GM21825 (cell line): Measurements from ENCODE around the gene NRG2.

ENCODE experiments used
- ATAC-seq: cut with Tn5 transposase; IDR thresholded peaks from one replicate; pipeline ENCODE4 v1.9.1; 2021; ENCODE audit warnings: mild to moderate bottlenecking, moderate library complexity; ENCODE audit not compliant: unreplicated experiment

Gene NRG2

DNA sequence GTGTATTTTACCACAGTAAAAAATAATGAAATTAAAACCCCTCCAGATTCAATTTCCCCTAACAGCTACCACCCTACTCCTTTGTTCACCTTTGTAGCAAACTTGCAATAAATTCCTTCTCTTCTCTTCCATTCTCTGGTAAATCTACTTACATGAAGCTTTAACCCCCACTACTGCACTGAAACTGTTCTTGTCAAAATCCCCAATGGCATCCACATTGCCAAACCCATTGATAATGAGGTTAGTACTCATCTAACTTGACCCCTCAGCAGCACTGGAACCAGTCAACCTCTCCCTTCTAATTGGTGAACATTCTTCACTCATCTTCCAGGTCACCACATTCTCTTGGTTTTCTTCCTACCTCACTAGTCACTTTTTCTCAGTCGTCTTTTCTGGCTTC is 29.6 kb downstream of the NRG2 start:
- ATAC-seq: no peak

DNA sequence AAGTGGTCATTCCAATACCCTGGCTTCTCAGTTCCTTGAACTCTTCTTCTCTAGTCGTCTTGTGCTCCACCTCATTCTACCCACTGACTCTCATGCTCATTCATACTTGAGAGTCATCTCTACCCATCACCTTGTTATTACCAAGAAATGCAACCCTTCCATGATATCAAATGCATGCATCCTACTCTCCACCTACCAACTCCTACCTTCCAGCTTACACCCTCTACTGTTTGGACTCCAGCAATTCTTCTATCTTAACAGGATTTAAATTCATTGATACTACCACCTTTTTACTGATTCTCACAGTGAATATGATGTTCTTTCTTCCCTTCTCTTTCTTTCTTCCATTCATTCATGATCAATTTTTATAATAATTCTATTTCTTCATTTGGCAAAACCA is 30.7 kb downstream of the NRG2 start:
- ATAC-seq: no peak

DNA sequence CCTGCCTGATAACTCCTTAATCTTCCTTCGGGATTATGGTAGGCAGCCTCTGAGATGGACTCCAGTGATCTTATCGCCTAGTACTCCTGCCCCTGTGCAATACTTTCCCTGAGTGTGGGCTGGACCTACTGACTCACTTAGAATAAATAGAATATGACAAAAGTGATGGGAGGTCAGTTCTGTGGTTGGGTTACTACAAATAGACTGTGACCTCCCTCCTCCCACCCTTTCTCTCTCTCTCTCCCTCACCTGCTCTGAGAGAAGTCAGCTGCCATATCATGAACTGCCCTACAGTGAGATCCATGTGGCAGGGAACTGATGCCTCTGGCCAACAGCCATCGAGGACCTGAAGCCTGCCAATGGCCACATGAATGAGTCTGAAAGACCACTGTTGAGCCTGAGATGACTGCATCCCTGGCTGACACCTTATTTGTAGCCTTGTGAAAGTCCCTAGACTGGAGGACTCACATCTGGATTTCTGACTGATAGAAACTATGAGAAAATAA is 31.7 kb downstream of the NRG2 start:
- peak; percentile 72 for ATAC-seq

DNA sequence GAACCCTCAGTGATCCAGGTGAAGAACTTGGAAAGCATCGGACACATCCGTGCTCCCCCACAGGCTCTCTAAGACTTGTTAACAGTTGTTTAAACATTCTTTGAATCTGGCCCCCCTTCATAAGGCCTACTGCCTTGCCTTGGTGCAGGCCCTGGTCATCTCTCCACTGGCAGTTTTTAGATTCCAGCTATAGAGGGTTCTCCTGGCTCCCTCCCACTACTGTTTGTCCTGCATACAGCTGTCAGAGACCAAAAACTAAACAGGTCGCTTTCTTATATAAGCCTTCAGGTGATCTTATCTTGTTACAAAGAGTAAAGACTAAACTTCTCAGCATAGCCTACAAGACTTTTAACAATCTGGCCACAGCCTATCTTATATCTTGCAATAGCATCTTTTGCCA is 32.3 kb downstream of the NRG2 start:
- no peak for ATAC-seq

DNA sequence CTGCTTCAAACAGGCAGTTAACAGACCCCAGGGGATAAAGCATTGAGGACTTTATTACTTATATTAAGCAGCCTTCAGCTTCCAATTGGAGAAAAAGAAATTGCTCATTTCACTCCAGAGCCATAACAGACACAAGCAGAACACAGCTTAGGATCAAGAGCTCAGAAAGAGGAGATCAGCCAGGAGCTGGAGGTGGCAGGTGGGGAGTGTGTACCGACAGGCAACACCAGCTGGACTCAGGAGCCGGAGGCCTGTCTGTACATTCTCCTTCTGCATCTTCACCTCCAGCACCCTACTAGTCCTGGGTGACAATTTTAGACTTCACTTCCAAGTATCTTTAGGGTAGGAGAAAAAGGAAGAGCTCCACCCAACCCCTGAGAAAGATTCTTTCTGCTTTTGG is 35.8 kb downstream of the NRG2 start:
- no peak for ATAC-seq

DNA sequence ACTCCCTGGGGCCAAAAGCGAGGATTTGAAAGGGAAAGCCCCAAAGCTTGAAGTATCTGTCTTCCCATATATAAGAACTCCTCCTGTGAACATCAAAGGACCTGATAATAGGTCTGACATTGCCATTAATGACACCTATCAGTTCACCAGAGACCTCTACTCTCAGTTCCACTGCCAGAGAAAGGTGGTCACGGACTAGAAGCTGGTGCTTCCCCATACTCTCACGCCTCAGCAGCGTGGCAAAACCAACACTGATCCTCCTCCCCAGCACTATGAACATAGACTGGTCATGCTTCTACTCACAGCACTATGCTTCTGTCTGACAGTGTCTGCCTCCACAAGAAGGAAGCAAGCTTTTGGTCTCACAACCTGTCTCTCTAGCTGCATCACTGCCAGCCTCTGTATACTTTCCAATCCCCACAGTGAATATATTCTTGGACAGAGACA is 37.9 kb downstream of the NRG2 start:
- peak; percentile 99 for ATAC-seq

DNA sequence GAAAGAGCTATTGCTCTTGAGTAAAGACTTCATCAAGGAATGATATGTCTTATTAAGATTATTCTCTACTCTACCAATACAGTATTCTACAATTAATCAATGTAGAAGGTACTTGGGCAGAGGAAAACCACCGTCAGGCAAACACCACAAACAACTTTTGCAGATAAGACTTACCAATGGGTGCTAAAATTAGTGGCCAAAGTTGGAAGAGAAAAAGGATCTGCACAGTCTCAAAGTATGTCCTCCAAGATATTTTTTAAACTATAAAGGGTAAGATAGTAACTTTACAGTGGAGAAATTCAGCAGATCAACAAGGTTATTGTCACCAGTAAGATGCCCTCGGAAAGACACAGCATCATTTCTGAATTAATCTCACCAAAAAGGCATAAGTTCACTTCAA is 38.9 kb downstream of the NRG2 start:
- ATAC-seq: no peak

DNA sequence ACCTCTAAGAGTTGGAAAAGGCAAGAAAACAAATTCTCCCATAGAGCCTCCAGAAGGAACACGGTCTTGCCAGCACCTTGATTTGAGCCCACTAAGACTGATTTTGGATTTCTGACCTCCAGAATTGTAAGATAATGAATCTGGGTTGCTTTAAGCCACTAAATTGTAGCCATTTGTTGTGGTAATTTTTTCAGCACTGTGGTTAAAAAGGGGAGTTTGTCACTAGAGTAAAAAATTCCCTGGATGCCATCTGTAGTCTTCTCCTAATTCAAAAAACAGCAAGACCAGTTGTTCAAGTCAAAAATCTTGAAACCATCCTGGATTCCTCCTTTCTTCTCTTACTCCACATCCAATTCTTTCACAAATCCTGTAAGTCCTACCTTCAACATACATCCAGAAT is 39.6 kb downstream of the NRG2 start:
- ATAC-seq: no peak

DNA sequence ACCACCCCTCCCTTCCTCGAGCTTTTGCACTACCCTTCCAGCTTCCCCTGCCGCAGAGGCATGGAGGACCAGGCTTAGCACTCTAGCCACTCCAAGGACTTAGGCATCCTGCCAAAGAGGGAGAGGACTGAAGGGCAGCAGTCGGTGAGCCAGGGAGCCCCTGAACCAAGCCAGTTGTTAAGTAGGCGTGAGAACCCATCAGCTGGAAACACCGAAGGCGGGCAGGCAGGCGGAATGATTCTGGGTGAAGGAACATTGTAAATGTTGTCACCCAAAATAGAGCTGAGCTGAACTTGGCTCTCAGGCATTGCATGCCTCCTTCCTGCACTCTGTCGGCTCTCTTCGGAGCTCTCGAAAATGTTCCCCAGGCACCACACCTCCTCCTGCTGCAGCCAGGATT is 42.8 kb downstream of the NRG2 start:
- no peak for ATAC-seq

DNA sequence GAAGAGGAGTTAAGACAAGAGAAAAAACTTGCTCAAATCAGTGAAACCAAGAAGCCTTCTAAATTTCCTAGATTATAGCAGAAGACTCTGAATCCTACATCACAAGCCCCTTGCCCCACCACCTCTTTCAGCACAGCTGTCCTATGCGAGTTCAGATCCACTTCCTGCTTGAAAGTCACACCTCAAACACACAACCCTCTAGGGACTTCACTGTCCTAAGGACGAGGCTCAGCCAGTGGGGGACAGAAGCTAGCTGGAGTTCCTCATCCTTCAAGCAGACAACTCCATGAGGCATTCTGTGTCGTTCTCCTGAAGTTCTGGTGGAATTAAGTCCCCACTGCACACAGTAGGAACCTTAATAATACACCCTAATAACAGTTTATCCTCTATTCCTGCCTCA is 44.3 kb downstream of the NRG2 start:
- ATAC-seq: no peak

DNA sequence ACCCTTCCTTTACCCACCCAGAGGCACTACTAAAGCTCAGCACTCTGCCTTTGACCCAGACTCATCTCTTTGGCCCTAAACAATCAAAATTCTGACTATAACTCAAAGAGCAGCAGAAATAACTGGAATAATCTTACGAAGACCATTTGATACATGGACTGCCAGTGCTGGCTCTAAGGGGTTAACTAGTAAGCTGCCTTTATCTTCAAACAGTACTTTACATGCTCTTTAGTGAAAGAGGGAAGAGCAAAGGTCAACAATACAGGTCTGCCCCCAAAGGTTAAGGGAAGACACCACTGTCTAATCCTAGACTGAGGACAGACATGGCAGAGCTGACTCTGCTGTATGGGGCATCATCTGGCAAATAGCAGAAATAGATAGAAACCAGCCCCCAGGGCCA is 45.8 kb downstream of the NRG2 start:
- no peak for ATAC-seq

DNA sequence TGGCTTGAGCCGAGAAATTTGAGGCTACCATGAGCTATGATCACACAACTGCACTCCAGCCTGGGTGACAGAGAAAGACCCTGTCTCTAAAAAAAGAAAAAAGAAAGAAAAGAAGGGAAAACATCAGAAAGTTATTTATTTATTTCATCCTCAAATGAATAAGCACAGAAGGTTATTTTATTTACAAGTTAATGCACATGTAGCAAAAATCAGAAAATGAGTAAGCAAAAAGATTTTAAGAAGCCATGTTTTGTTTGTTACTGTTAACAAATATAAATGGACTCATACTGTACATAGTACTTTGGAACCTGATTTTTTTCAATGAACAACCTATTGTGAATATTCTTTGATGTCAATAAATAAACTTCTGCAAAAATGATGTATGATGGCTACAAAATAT is 47.2 kb downstream of the NRG2 start:
- no peak for ATAC-seq

DNA sequence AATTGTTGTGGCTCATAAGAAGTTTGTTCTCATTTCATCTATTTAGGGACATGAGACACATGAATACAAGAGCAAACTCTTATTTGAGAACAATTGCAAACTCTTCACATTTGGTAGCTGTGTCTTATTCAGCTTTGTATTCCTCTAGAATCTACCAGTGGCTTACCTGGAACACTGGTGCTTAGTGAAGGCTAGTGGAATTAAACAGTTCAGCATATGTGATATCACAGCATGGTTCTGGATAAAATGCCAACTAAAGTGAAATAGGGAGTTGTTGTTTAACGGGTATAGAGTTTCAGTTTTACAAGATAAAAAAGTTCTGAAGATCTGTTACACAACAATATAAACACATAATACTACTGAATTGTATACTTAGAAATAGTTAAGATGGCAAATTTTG is 48.9 kb downstream of the NRG2 start:
- no peak for ATAC-seq

DNA sequence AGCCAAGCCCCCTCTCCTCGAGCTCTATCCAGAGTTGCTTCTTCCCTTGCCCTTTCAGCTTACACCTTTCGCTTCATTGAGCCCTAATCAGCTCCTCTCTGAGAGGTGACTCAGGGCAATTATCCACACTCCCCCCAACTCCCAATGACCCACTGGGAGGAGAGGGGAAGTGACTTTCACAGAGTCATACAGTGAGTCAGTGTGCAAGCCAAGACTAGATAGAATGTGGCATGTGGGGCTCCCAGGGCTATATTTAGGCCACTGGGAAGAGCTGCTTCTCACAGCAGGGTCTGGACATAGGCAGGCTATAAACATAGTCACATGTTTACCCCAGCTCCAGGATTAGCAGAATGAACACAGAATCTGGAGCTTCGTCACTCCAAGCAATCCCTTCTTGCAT is 57.4 kb downstream of the NRG2 start:
- peak; percentile 34 for ATAC-seq

DNA sequence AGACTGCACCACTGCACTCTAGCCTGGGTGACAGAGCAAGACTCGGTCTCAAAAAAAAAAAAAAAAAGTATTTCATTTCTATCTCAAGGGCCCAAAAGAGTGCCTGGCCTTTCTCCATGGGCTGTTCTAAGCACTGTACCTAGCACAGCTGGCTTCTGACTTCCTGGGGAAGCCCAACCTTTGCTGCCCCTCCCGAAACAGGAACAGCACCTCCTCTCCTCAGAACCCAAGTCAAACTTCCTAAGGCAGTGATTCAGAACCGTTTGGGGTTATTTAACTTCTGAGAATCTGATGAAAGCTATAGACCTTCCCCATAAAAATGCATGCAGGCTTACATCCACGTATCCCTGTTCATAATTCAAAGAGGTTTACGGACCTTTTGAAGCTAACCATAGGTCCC is 57.8 kb downstream of the NRG2 start:
- peak; percentile 31 for ATAC-seq

DNA sequence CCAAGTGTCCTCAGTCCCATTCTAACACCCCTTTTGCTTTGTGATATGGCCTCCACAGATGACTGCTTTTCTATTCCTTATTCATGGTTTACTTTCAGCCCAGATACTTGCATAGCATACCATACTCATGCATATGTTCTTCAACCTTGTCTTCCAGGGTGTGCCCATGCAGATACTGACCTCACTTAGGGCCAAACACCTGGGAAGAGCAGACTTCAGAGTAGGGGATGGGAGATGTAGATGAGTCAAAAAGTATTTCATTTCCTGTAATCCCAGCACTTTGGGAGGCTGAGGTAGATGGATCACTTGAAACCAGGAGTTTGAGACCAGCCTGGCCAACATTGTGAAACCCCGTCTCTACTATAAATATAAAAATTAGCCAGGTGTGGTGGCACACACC is 58.3 kb downstream of the NRG2 start:
- ATAC-seq: no peak

DNA sequence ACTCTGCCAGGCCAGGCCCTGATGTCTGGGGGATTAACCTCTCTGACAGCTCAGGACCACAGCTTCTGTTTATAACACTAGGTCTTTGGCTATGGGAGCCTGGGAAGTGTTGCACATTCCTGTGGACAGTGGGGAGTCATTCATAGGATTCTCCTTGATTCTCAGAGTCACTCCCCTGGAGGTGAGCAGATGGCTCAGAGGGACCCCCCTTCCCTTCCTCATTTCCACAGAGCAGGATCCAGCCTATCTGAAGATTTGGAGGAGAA is 60.2 kb downstream of the NRG2 start:
- ATAC-seq: no peak

DNA sequence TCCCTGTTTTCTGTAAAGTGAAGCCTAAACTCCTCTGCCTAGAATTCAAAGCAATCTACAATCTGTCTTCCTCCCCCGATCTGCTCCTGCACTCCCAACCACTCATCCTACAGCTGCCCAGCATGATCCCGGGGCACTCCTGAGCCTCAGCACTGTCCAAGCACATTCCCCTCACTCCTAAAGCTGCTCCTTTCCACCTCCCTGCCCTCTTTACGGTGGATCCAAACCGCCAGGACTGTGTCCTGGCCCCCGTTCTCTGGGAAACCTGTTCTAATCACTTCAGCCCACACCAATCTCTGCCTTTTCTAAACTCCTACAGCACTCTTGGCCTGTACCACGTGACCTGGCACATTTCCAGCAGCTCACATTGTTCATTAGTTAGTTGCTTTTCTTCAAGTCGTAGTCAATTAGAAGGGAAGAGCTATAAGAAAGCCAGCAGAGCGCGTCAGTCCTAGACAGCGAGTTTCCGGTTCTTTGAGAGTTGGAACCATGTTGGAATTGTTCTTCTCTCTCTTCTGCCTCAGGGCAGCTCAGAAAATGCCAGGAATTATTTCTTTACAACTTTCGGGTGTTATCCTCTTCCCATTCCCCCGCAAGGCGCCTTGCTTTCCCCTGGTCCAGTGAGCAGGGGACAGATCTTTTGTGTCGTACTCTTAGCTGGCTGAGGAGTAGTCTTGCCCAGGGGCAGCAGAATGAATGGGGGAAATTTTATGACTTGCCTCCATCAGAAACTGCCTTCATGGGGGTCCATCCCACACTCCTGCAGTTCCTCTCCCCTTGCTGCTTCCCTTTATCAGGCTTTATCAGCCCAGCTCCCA is 60.7 kb downstream of the NRG2 start:
- ATAC-seq: no peak

DNA sequence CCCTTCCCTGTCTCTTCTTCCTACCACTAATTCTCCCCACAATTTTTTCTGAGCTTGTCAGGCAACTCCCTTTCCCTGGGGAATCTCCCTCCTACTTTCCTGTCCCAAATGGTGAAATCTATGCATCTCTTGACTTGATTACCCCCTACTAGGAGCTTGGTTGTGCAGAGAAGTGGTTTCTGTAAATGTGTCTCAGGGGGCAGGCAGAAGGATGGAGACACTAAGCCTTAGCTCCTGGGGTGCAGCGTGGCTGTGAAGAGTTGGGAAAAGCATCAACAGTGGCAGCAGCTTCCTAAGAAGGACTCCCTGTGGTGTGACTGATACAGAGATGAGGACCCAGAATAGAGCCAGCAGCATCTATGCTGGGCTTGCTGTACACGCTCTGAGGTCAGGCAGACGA is 62.3 kb downstream of the NRG2 start:
- ATAC-seq: no peak

DNA sequence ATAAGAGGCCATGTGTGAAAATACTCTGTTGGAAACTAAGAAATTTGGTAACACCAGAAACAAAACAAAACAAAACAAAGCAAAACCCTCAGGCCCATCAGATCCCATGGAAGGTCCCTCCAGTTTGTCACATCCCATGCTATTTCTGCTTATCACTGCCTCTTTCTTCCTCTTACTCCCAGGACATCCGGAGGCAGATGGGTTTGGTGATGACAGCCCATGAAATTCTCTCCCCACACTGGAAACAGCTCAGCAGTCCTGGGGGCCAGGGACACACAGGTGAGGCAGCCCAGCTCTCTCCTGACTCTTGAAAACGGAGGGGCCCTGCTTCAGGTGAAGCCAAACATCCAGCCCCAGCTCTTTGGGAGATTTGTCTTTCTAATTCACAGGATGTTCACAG is 63.2 kb downstream of the NRG2 start:
- ATAC-seq: no peak

DNA sequence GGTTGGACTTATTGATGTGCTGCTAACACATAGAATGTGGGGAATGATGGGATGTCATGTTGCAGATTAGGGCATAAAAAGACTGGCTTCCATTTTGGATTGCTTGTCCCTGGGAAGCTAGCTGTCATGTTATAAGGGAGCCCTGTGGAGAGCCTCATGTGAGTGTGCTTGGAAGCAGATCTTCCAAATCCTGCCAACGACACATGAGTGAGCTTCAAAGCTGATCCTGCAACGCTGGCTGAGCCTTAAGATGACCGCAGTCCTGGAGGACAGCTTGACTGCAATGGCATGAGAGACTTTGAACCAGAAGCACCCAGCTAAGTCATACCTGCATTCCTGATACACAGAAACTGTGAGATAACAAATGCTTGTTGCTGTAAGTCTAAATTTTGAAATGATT is 63.6 kb downstream of the NRG2 start:
- ATAC-seq: no peak

DNA sequence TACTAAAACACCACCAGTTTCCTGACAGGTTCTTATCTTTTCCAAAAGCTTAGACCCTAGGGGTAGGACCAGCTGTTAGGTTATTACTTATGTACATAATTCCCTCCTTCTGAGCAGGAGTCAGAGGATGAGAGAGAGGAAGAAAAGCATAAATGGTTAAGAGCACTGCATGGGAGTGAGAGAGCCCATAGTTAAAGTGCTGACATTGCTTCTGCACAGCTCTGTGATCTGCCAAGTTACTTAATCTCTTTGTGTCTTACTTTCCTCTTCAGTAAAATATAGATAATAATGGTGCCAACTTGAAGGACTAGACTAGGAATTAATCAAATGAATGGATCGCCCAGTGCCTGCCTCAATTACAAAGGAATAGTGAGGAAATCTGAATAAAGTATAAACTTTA is 66.4 kb downstream of the NRG2 start:
- ATAC-seq: no peak

DNA sequence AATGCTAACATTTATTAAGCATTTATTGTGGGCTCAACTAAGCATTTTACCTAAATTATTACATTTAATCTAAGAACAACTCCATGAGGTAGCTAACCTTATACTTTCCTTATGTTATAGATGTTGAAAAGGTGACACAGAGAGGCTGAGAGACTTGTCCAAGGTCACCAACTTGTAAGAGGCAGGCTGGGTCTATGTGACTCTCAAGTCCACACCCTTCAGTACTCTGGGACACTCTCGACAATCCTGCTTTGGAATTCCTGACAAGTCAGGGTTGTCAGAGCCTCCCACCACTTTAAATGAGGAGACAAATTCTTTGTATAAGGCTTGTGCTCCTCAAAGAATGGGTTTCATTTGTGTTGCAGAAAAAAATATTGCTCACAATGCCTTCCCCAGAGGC is 67.2 kb downstream of the NRG2 start:
- ATAC-seq: no peak
